RWPE2 (cell line): ENCODE data around the gene SLC22A2.
"Not testable (repeated sequence)": the region's sequence is repeated elsewhere in the genome, so short reads cannot be mapped to it uniquely, and the experiment has no call there.

ENCODE experiments used
- ATAC-seq: fragments of 200-7000 bp; cut with Tn5 transposase; 3 replicates; pipeline ENCODE4 v1.9.1; 2021; ENCODE audit warnings: low read depth
- DNase-seq: peaks from one replicate; pipeline ENCODE4 v3.0.0-alpha.2; 2020; ENCODE audit warnings: low spot score
- H3K27ac ChIP-seq: fragments of 450-650 bp; 2 replicates; pipeline ENCODE4 v1.5.1; 2017; ENCODE audit warnings: mild to moderate bottlenecking; ENCODE audit not compliant: poor library complexity, severe bottlenecking
- H3K27me3 ChIP-seq: fragments of 250-450 bp; sonication (Bioruptor Pico); 2 replicates; pipeline ENCODE4 v1.5.1; 2021; ENCODE audit warnings: mild to moderate bottlenecking, moderate library complexity; ENCODE audit not compliant: insufficient read depth, poor library complexity, severe bottlenecking
- H3K36me3 ChIP-seq: fragments of 250-450 bp; sonication (Bioruptor Pico); 2 replicates; pipeline ENCODE4 v1.5.1; 2020; ENCODE audit warnings: low read depth, mild to moderate bottlenecking, moderate library complexity
- H3K4me1 ChIP-seq: fragments of 250-450 bp; sonication (Bioruptor Pico); 2 replicates; pipeline ENCODE4 v1.5.1; 2021; ENCODE audit warnings: mild to moderate bottlenecking, moderate library complexity; ENCODE audit not compliant: insufficient read depth, poor library complexity, severe bottlenecking
- H3K4me3 ChIP-seq: fragments of 250-450 bp; sonication (Bioruptor Pico); 2 replicates; pipeline ENCODE4 v1.5.1; 2021; ENCODE audit warnings: mild to moderate bottlenecking, moderate library complexity; ENCODE audit not compliant: severe bottlenecking
- H3K9me3 ChIP-seq: fragments of 250-450 bp; sonication (Bioruptor Pico); 2 replicates; pipeline ENCODE4 v1.5.1; 2021; ENCODE audit warnings: mild to moderate bottlenecking, moderate library complexity; ENCODE audit not compliant: severe bottlenecking
- TF ChIP-seq, protein P1 (sequence below): fragments of 450-650 bp; IDR thresholded peaks from one replicate; pipeline ENCODE4 v1.5.1; 2017; ENCODE audit warnings: mild to moderate bottlenecking, moderate library complexity; ENCODE audit not compliant: poor library complexity, severe bottlenecking

Gene SLC22A2

DNA sequence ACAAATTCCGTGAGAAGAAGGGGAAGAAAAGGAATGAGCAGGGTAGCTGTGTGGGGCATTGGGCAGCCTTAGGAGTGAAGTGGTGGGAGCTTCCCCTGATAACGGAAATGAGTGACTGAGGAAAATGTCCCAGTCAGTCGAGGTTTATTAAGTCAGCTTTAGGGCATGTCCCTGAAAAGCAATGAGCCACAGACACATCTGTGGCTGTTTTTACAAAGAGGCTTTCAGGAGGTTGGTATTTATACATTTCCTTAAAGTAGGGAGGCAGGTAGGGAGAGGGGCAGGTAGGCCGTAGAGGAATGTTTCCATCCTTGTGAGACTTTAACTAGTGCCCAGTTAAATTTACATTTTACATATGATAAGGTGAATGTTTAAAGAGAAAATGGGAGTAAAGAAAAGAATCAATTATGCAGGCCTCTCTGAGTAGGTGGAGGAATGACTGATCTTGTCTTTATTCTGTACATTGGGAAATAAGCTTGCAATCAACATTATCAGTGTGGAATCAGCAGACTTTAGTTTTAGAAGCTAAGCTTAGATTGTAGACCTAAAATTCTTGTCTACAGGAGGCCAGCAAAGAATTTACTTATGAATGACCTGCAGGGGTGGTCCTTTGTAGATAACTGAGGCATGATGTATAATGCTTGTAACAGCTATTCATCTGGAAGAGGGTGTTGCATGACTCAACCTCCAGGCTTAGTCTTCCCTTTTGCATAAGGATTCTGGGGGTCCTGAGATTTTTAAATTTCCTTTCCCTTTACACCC, 18.5 kb downstream of the SLC22A2 start:
- H3K4me3 ChIP-seq, result no peak overlapping the region
- DNase-seq (no peak), ATAC-seq (no peak)
- H3K36me3 ChIP-seq, result no peaks in the 10 kb centered on the region
- H3K4me1 ChIP-seq, result peaks cover 24% of the 10 kb centered on the region
- H3K9me3 ChIP-seq, result peaks cover 6% of the 10 kb centered on the region
- TF ChIP-seq, protein P1, sequence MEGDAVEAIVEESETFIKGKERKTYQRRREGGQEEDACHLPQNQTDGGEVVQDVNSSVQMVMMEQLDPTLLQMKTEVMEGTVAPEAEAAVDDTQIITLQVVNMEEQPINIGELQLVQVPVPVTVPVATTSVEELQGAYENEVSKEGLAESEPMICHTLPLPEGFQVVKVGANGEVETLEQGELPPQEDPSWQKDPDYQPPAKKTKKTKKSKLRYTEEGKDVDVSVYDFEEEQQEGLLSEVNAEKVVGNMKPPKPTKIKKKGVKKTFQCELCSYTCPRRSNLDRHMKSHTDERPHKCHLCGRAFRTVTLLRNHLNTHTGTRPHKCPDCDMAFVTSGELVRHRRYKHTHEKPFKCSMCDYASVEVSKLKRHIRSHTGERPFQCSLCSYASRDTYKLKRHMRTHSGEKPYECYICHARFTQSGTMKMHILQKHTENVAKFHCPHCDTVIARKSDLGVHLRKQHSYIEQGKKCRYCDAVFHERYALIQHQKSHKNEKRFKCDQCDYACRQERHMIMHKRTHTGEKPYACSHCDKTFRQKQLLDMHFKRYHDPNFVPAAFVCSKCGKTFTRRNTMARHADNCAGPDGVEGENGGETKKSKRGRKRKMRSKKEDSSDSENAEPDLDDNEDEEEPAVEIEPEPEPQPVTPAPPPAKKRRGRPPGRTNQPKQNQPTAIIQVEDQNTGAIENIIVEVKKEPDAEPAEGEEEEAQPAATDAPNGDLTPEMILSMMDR, result no peak
- no peaks in the 10 kb centered on the region for H3K27me3 ChIP-seq
- peak overlapping the region; percentile 95 for H3K27ac ChIP-seq

DNA sequence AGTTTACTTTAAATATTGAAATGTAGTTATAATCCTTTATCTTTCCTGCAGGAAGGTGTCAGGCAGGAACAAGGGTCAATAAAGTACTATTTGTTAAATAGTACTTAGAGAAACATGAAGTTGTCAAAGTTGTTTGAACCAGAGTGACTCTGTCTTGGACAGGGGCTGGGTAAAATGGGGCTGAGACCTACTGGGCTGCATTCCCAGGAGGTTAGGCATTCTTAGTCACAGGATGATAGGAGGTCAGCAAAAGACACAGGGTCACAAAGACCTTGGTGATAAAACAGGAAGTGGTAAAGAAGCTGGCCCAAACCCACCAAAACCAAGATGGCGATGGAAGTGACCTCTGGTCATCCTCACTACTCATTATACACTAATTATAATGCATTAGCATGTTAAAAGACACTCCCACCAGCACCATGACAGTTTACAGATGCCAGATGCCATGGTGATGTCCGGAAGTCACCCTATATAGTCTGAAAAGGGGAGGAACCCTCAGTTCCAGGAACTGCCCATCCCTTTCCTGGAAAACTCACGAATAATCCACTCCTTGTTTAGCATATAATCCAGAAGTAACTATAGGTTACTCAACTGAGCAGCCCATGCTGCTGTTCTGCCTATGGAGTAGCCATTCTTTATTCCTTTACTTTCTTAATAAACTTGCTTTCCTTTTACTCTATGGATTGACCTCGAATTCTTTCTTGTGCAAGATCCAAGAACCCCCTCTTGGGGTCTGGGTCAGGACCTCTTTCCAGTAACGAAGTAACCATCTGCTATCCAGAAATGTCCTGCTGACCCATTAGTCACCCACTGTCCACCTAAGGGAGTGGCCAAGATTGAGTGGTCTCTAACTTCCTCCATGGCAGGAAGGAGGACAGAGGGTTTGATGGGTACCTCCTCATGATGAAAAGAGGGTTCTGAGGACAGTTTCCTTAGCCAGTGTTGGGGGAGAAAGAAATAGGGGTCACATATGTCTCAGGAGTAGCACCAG, 19.6 kb downstream of the SLC22A2 start:
- H3K27ac ChIP-seq, result peak overlapping the region; percentile 95
- ATAC-seq, result peak; percentile 73

DNA sequence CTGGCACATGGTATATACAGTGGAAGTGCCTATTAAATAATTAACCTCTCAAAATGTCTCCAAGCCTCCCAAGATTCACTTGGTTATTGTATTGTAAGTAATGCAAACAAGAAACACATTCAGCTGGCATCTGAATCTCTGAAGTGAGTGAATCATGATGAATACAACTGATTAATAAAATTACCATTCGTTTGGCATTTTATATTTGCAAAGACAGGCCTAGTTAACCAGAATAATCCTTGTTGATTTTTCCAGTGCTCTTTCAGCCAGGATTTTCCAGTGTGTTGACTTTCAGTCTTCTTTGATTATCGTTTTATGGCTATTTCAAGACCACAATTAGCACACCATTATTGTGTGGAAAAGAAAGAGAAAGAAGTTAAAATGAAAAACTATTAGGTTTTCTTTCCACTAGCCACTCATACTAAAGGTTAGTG, 20.3 kb downstream of the SLC22A2 start:
- TF ChIP-seq, protein P1, result no peak
- DNase-seq, result no peak
- H3K9me3 ChIP-seq, result peaks cover 6% of the 10 kb centered on the region
- no peaks in the 10 kb centered on the region for H3K27me3 ChIP-seq
- no peak overlapping the region for H3K4me3 ChIP-seq
- H3K27ac ChIP-seq, result peak overlapping the region; percentile 95
- peaks cover 24% of the 10 kb centered on the region for H3K4me1 ChIP-seq
- peak; percentile 54 for ATAC-seq
- no peaks in the 10 kb centered on the region for H3K36me3 ChIP-seq

More for the DNA sequence above, 19.6 kb downstream of the SLC22A2 start:
- no peak overlapping the region for H3K4me3 ChIP-seq
- H3K4me1 ChIP-seq, result peaks cover 24% of the 10 kb centered on the region
- no peaks in the 10 kb centered on the region for H3K36me3 ChIP-seq
- no peak for DNase-seq
- H3K27me3 ChIP-seq, result no peaks in the 10 kb centered on the region
- TF ChIP-seq, protein P1, result no peak
- peaks cover 6% of the 10 kb centered on the region for H3K9me3 ChIP-seq

DNA sequence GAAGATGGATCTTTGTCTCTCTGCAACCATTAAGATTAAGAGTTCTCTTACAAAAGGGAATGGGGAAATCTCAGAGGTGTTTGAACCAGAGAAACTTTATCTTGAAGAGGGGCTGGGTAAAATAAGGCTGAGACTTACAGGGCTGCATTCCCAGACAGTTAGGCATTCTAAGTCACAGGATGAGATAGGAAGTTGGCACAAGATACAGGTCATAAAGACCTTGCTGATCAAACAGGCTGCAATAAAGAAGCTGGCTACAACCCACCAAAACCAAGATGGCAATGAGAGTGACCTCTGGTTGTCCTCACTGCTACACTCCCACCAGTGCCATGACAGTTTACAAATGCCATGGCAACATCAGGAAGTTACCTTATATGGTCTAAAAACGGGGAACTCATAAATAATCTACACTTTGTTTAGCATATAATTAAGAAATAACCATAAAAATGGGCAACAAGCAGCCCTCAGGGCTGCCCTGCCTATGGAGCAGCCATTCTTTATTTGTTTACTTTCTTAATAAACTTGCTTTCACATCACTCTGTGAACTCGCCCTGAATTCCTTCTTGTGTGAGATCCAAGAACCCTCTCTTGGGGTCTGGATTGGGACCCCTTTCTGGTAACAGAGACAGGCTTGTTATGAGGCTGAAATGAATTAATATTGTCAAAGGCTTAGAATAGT, 20.9 kb downstream of the SLC22A2 start:
- peaks cover 24% of the 10 kb centered on the region for H3K4me1 ChIP-seq
- ATAC-seq, result peak; percentile 57; the same call in 2 of the 3 replicates
- DNase-seq, result not testable (repeated sequence)

DNA sequence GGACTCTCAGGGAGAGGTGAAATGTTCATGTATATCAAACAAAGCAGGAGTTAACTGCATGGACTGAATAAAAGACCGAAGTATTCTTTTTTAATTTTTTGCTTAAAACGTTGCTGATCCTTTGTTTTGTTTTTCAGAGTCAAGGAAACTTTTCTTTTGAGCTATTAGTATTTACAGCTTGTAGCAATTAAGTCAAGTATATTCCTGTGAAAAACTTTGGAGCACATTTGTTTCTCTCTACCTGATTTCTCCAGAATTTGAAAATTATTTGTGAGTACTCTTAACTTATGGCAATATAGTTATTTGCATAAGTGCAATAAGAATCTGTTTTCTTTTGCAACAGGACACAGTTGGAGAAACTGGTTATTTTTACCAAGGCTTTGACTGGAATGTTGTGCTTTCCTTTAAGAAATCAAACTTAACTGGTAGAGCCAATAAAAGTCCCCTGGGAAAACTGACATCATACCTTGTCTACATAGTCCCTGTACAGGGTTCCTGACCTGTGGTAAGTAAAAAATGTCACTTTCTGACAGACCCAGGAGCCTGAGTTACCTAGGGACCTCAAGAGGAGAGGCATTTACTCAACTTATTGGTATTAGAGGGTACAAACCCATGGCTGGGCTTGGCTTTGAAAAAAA, 22.3 kb downstream of the SLC22A2 start:
- not testable (repeated sequence) for ATAC-seq, H3K4me3 ChIP-seq, DNase-seq, H3K36me3 ChIP-seq, H3K9me3 ChIP-seq, H3K27me3 ChIP-seq
- peak overlapping the region; percentile 95 for H3K27ac ChIP-seq
- H3K4me1 ChIP-seq, result peaks cover 24% of the 10 kb centered on the region

More for the DNA sequence above, 20.9 kb downstream of the SLC22A2 start:
- not testable (repeated sequence) for H3K4me3 ChIP-seq, H3K36me3 ChIP-seq, H3K9me3 ChIP-seq, H3K27me3 ChIP-seq
- peak overlapping the region; percentile 95 for H3K27ac ChIP-seq

DNA sequence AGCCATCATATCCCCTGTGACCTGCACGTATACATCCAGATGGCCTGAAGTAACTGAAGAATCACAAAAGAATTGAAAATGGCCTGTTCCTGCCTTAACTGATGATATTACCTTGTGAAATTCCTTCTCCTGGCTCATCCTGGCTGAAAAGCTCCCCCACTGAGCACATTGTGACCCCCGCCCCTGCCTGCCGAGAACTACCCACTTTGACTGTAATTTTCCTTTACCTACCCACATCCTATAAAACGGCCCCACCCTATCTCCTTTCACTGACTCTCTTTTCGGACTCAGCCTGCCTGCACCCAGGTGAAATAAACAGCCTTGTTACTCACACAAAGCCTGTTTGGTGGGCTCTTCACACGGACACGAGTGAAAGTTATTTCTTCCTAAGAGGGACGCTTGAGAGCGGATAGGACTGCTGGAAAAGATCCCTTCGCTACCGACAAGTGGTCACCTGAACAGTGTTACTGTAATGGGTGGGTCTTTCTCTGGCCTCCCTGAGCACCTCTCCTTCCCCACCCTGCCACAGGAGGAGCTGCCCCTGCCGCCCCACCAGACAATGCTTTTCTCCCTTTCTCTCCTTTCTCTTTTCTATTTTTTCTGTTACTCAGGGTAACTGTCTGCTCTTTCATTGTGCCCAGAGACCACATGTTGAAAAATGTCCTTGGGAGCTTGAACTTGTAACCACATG, 24.5 kb downstream of the SLC22A2 start:
- H3K27me3 ChIP-seq, ATAC-seq, H3K36me3 ChIP-seq, H3K9me3 ChIP-seq, DNase-seq, H3K27ac ChIP-seq, H3K4me3 ChIP-seq: not testable (repeated sequence)
- peaks cover 21% of the 10 kb centered on the region for H3K4me1 ChIP-seq
